HL-60 (cell line): Measurements from ENCODE around the gene SPIN1.

Experiments used
- CTCF ChIP-seq: IDR thresholded peaks from one replicate; pipeline ENCODE4 v1.5.1; 2011; ENCODE audit warnings: low read length, control low read depth, inconsistent platforms; ENCODE audit not compliant: insufficient read depth
- GABPA ChIP-seq: IDR thresholded peaks from 2 replicates; pipeline ENCODE4 v1.6.1; 2012; ENCODE audit warnings: low read depth
- POLR2AphosphoS5 ChIP-seq: IDR thresholded peaks from 2 replicates; pipeline ENCODE4 v1.6.1; 2012; ENCODE audit warnings: low read depth
- REST ChIP-seq: IDR thresholded peaks from 2 replicates; pipeline ENCODE4 v1.6.1; 2012; ENCODE audit warnings: low read depth; ENCODE audit not compliant: insufficient replicate concordance
- SPI1 ChIP-seq: IDR thresholded peaks from 2 replicates; pipeline ENCODE4 v1.6.1; 2012; ENCODE audit warnings: low read depth, mild to moderate bottlenecking, borderline replicate concordance

GRCh38 chr9:88391921-88392320, 3.7 kb downstream of the SPIN1 start:
- TF ChIP-seq CTCF = no peak
- TF ChIP-seq REST = no peak
- TF ChIP-seq POLR2AphosphoS5 = no peak
- no peak for TF ChIP-seq SPI1
- TF ChIP-seq GABPA = no peak
